Parathyroid adenoma (tissue), 2 donors: ENCODE data around the gene FAM168B.

ENCODE experiments used
- H2AFZ ChIP-seq: fragments of 300-600 bp; sonication (generic); one replicate; pipeline ENCODE4 v1.7.0; 2017; ENCODE audit warnings: antibody characterized with exemption, mild to moderate bottlenecking
- H3K27ac ChIP-seq: fragments of 300-600 bp; sonication (generic); one replicate; pipeline ENCODE4 v1.7.0; 2017
- H3K27me3 ChIP-seq: fragments of 300-600 bp; sonication (generic); one replicate; pipeline ENCODE4 v1.7.0; 2017; ENCODE audit warnings: low read length; ENCODE audit not compliant: control insufficient read depth, insufficient read depth
- H3K36me3 ChIP-seq: fragments of 300-600 bp; sonication (generic); one replicate; pipeline ENCODE4 v1.7.0; 2017; ENCODE audit warnings: low read length; ENCODE audit not compliant: control insufficient read depth, insufficient read depth
- H3K4me1 ChIP-seq: fragments of 300-600 bp; sonication (generic); one replicate; pipeline ENCODE4 v1.7.0; 2017; ENCODE audit warnings: control low read depth
- H3K4me2 ChIP-seq: fragments of 300-600 bp; sonication (generic); one replicate; pipeline ENCODE4 v1.7.0; 2017; ENCODE audit warnings: low read length
- H3K4me3 ChIP-seq: fragments of 300-600 bp; sonication (generic); one replicate; pipeline ENCODE4 v1.7.0; 2017; ENCODE audit warnings: low read depth, low read length
- H3K79me2 ChIP-seq: fragments of 300-600 bp; sonication (generic); one replicate; pipeline ENCODE4 v1.7.0; 2017; ENCODE audit warnings: control low read depth
- H3K9ac ChIP-seq: fragments of 300-600 bp; sonication (generic); one replicate; pipeline ENCODE4 v1.7.0; 2017; ENCODE audit warnings: mild to moderate bottlenecking
- H3K9me3 ChIP-seq: fragments of 300-600 bp; sonication (generic); one replicate; pipeline ENCODE4 v1.7.0; 2017; ENCODE audit warnings: low read length; ENCODE audit not compliant: control insufficient read depth
- TF ChIP-seq, protein P1 (sequence below): fragments of 300-600 bp; sonication (generic); IDR thresholded peaks from one replicate; pipeline ENCODE4 v1.7.0; 2017; ENCODE audit warnings: antibody characterized with exemption, mild to moderate bottlenecking
- donor health status: primary hyperparathyroidism.

The FAM168B gene

DNA sequence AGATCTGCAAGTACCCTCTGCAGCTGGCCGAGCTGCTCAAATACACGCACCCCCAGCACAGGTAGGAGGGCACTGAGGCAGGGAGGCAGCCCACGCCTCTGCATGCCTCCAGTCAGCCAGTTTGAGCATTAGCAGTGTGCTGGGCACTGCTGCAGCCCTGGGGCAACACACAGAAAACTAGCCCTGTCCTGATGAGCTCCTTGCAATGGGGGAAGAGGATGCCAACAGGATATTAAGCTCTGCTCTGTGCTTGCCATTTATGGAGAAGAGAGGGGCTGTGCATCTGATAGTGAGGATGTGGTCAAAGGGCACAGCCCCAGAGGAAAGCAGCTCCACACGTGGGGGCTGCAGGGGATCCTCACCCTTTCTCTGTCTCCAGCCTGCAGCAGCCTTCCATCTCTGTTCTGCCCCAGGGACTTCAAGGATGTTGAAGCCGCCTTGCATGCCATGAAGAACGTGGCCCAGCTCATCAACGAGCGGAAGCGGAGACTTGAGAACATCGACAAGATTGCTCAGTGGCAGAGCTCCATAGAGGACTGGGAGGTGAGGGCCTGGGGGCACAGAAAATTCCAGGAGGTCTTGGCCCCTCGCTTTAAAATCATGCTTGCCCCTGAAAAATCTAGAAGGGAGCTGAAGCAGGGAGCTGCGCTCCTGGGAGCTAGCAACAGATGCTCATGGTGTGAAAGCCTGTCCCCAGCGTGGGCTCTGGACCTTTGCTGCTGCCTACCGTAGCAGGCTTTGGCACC, 51.7 kb downstream of the FAM168B start:
- H3K27me3 ChIP-seq: no peaks in the 10 kb centered on the region
- no peak overlapping the region for H3K9ac ChIP-seq
- H3K36me3 ChIP-seq: no peaks in the 10 kb centered on the region
- H3K79me2 ChIP-seq: no peaks in the 10 kb centered on the region
- no peak overlapping the region for H3K27ac ChIP-seq
- H3K9me3 ChIP-seq: no peaks in the 10 kb centered on the region
- no peak overlapping the region for H3K4me2 ChIP-seq
- TF ChIP-seq, protein P1, sequence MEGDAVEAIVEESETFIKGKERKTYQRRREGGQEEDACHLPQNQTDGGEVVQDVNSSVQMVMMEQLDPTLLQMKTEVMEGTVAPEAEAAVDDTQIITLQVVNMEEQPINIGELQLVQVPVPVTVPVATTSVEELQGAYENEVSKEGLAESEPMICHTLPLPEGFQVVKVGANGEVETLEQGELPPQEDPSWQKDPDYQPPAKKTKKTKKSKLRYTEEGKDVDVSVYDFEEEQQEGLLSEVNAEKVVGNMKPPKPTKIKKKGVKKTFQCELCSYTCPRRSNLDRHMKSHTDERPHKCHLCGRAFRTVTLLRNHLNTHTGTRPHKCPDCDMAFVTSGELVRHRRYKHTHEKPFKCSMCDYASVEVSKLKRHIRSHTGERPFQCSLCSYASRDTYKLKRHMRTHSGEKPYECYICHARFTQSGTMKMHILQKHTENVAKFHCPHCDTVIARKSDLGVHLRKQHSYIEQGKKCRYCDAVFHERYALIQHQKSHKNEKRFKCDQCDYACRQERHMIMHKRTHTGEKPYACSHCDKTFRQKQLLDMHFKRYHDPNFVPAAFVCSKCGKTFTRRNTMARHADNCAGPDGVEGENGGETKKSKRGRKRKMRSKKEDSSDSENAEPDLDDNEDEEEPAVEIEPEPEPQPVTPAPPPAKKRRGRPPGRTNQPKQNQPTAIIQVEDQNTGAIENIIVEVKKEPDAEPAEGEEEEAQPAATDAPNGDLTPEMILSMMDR: no peak
- H3K4me3 ChIP-seq: no peak overlapping the region
- H2AFZ ChIP-seq: no peak overlapping the region
- no peaks in the 10 kb centered on the region for H3K4me1 ChIP-seq

DNA sequence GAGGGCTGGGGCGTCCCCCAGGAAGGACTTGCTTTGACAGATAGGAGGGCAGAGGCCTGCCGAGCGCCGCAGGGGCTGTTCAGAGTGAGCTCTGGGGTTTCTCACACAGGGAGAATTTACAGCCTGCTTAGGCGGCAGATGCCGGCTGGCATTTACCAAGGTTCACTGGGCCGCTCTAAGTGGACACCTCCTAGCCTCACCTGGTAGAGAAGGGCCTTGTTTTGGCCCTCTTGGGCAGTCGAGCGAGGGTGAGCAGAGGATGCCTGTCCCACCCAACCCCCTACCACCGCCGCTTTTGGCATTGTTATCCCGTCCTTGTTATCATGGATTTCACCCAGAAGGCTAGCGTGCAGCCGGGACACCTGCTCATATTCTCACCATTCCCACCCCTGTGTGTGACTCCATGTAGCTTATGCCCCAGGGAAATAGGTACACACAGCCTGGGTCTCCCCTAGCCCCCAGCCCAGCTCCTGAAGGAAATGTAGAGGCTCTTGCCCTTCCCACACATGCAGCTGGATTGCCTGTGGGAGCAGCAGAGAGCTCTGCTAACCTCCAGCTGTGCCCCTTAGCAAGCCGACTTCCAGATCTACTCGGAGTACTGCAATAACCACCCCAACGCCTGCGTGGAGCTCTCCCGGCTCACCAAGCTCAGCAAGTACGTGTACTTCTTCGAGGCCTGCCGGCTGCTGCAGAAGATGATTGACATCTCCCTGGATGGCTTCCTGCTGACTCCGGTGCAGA, 52.4 kb downstream of the FAM168B start:
- Histone ChIP-seq H3K36me3 (no peaks in the 10 kb centered on the region), H3K79me2 (no peaks in the 10 kb centered on the region), H3K4me3 (no peak overlapping the region), H3K9me3 (no peaks in the 10 kb centered on the region), H3K4me1 (no peaks in the 10 kb centered on the region), H3K4me2 (no peak overlapping the region), H2AFZ (no peak overlapping the region), H3K27ac (no peak overlapping the region), H3K9ac (no peak overlapping the region), H3K27me3 (no peaks in the 10 kb centered on the region)
- TF ChIP-seq, protein P1: no peak

DNA sequence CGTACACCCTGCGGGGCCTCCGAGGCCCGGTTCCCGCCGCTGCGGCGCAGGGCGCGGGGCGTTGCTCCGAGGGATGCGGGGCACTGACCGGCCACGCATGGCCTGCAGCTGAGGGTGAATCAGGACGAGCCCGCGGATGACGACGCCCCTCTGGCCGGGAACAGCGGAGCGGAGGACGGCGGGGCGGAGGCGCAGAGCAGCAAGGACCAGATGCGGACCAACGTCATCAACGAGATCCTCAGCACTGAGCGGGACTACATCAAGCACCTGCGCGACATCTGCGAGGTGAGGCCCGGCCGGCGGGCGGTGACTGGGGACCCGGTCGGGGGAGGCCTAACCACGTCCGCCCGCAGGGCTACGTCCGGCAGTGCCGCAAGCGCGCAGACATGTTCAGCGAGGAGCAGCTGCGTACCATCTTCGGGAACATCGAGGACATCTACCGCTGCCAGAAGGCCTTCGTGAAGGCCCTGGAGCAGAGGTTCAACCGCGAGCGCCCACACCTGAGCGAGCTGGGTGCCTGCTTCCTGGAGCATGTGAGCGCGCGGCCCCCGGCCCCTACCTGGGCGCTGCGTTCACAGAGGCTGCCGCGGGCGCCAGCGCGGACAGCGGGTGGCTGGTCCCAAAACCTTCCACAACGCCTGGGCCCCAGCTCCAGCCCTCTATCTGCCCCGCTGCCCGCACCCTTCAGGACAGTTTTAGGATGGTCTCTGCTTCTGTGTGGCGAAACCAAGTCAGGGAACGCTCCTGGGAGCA, 53.2 kb downstream of the FAM168B start:
- H2AFZ ChIP-seq: no peak overlapping the region
- no peak overlapping the region for H3K4me3 ChIP-seq
- H3K9ac ChIP-seq: no peak overlapping the region
- no peak overlapping the region for H3K27ac ChIP-seq
- no peaks in the 10 kb centered on the region for H3K9me3 ChIP-seq
- no peak overlapping the region for H3K4me2 ChIP-seq
- TF ChIP-seq, protein P1: no peak
- no peaks in the 10 kb centered on the region for H3K27me3 ChIP-seq
- no peaks in the 10 kb centered on the region for H3K79me2 ChIP-seq
- H3K4me1 ChIP-seq: no peaks in the 10 kb centered on the region
- no peaks in the 10 kb centered on the region for H3K36me3 ChIP-seq

DNA sequence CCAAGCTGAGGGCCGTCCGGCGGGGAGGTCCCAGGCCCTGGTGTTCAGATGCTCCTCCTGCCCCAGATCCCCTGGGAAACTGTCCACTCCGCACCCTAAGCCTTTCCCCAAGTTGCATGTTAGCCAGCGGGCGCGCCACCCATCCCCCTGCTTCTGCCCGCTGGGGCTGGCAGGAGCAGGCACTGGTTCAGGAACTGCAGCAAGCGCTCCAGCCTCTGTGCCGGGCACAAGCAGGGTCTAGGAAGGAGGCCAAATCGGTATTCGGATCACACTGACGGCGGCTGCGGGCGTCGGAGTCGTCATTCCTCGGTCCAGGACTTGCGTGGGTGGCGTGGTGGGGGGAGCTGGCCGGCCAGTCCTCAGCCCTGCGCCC, 53.7 kb downstream of the FAM168B start:
- Histone ChIP-seq H3K9me3 (no peaks in the 10 kb centered on the region), H3K9ac (no peak overlapping the region), H3K4me2 (no peak overlapping the region), H3K79me2 (no peaks in the 10 kb centered on the region), H3K27ac (no peak overlapping the region), H3K27me3 (no peaks in the 10 kb centered on the region), H3K4me3 (no peak overlapping the region), H2AFZ (no peak overlapping the region), H3K4me1 (no peaks in the 10 kb centered on the region), H3K36me3 (no peaks in the 10 kb centered on the region)
- TF ChIP-seq, protein P1: no peak
